DND-41 (cell line): ENCODE measurements around the gene ASB18.

Experiments used
- EZH2 ChIP-seq: IDR thresholded peaks from 3 replicates; pipeline ENCODE4 v1.6.1; 2012; ENCODE audit warnings: borderline replicate concordance, low read depth, mild to moderate bottlenecking, moderate library complexity, low read length, inconsistent platforms; ENCODE audit not compliant: severe bottlenecking
- TF ChIP-seq, protein P1 (sequence below): IDR thresholded peaks from 2 replicates; pipeline ENCODE4 v1.5.1; 2012; ENCODE audit warnings: borderline replicate concordance, low read length, moderate library complexity, mild to moderate bottlenecking; ENCODE audit not compliant: poor library complexity, severe bottlenecking; ENCODE audit errors: extremely low read depth

DNA sequence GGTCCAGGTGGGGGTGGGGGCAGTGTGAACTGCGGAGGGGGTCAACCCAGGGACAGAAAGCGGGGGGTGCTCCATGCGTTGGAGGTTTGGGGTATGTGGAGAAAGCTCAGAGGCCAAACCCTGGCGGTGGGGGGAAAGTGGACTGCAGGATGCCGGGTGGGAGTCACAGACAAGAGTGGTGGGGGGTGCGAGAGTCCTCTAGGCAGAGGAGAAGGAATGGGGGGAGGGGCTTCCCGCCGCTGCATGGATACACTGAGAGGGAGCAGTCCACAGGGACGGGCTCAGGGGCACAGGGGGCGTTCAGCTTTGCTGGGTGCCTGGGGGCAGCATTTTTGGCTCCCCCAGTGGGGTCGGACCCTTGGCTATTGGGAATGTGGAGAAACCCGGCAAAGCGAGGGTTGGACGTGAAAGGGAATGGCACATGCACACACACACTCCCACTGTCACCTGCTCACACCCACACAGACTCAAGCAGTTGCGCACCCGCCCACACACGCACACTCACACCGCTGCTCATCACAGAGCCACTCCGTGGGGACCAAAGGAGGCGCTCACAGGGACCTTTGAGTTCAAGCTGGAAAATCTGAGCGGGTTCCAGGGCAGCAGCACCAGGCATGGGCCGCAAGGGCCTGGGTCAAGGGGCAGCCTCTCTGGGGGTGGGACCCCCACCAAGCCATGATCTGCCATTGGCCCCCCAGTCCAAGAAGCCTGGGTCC, 103.7 kb downstream of the ASB18 start:
- TF ChIP-seq, protein P1, sequence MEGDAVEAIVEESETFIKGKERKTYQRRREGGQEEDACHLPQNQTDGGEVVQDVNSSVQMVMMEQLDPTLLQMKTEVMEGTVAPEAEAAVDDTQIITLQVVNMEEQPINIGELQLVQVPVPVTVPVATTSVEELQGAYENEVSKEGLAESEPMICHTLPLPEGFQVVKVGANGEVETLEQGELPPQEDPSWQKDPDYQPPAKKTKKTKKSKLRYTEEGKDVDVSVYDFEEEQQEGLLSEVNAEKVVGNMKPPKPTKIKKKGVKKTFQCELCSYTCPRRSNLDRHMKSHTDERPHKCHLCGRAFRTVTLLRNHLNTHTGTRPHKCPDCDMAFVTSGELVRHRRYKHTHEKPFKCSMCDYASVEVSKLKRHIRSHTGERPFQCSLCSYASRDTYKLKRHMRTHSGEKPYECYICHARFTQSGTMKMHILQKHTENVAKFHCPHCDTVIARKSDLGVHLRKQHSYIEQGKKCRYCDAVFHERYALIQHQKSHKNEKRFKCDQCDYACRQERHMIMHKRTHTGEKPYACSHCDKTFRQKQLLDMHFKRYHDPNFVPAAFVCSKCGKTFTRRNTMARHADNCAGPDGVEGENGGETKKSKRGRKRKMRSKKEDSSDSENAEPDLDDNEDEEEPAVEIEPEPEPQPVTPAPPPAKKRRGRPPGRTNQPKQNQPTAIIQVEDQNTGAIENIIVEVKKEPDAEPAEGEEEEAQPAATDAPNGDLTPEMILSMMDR = no peak
- no peak for TF ChIP-seq EZH2
